Hepatocyte (in vitro differentiated cells): ENCODE data around the gene TMEM117. TPM values are rescaled to one million over a fixed set of nuclear protein-coding genes. Genes with fewer than 3 reads are reported as not detected.

Experiments
- DNase-seq: peaks from one replicate; pipeline ENCODE4 v3.0.0-alpha.2; 2016; ENCODE audit warnings: low spot score
- H2AFZ ChIP-seq: fragments of 200-600 bp; sonication (generic); 2 replicates; pipeline ENCODE4 v1.6.0; 2016; ENCODE audit warnings: antibody characterized with exemption, mild to moderate bottlenecking
- H3K27ac ChIP-seq: fragments of 200-600 bp; sonication (generic); 2 replicates; pipeline ENCODE4 v1.5.1; 2016; ENCODE audit warnings: mild to moderate bottlenecking
- H3K27me3 ChIP-seq: fragments of 200-600 bp; sonication (generic); 2 replicates; pipeline ENCODE4 v1.6.1; 2016
- H3K36me3 ChIP-seq: fragments of 200-600 bp; sonication (generic); replicated peaks from 2 replicates; pipeline ENCODE4 v1.5.1; 2016; ENCODE audit warnings: low read depth; ENCODE audit not compliant: insufficient read depth
- H3K4me1 ChIP-seq: fragments of 200-600 bp; sonication (generic); 2 replicates; pipeline ENCODE4 v1.5.1; 2016; ENCODE audit warnings: mild to moderate bottlenecking, moderate library complexity; ENCODE audit not compliant: insufficient read depth
- H3K4me2 ChIP-seq: fragments of 200-600 bp; sonication (generic); 2 replicates; pipeline ENCODE4 v1.6.0; 2016
- H3K4me3 ChIP-seq: fragments of 200-600 bp; sonication (generic); 2 replicates; pipeline ENCODE4 v1.5.1; 2016; ENCODE audit warnings: mild to moderate bottlenecking
- H3K79me2 ChIP-seq: fragments of 200-600 bp; sonication (generic); 2 replicates; pipeline ENCODE4 v1.6.0; 2017; ENCODE audit warnings: mild to moderate bottlenecking
- H3K9me2 ChIP-seq: fragments of 200-600 bp; sonication (generic); replicated peaks from 2 replicates; pipeline ENCODE4 v1.6.0; 2017; ENCODE audit warnings: mild to moderate bottlenecking; ENCODE audit not compliant: insufficient read depth
- H3K9me3 ChIP-seq: fragments of 200-600 bp; sonication (generic); 2 replicates; pipeline ENCODE4 v1.5.1; 2016; ENCODE audit warnings: low read depth, mild to moderate bottlenecking
- H4K20me1 ChIP-seq: fragments of 200-600 bp; sonication (generic); 2 replicates; pipeline ENCODE4 v1.6.0; 2016; ENCODE audit warnings: mild to moderate bottlenecking; ENCODE audit not compliant: insufficient read depth, poor library complexity, severe bottlenecking
- CTCF ChIP-seq: fragments of 200-600 bp; sonication (generic); IDR thresholded peaks from 2 replicates; pipeline ENCODE4 v1.5.1; 2016; ENCODE audit warnings: antibody characterized with exemption, mild to moderate bottlenecking; ENCODE audit not compliant: poor library complexity
- EZH2 ChIP-seq: fragments of 200-600 bp; sonication (generic); IDR thresholded peaks from 2 replicates; pipeline ENCODE4 v1.6.1; 2016; ENCODE audit warnings: antibody characterized with exemption, mild to moderate bottlenecking, borderline replicate concordance
- EZH2phosphoT487 ChIP-seq: fragments of 200-600 bp; sonication (generic); IDR thresholded peaks from one replicate; pipeline ENCODE4 v1.6.1; 2018; ENCODE audit warnings: antibody characterized with exemption, mild to moderate bottlenecking, low read depth, moderate library complexity; ENCODE audit not compliant: unreplicated experiment, severe bottlenecking
- WGBS: methylation state at CpG from one replicate; pipeline ENCODE4 v1.1.6; 2016; ENCODE audit warnings: low lambda C conversion rate; ENCODE audit errors: missing lambda C conversion rate; 5-methylcytosine and 5-hydroxymethylcytosine counted together
- polyA plus RNA-seq: library from polyadenylated mRNA; unstranded; fragments of >200 nt; fragmentation: Nextera tagmentation; extraction: Ambion mirVana; gene quantifications from 2 replicates; pipeline ENCODE4 v1.2.1, GENCODE V29; 2016
- total RNA-seq: library from RNA; depleted of rRNA; stranded (reverse); fragments of >200 nt; gene quantifications from 2 replicates; pipeline ENCODE4 v1.2.3, GENCODE V29; 2014

The TMEM117 gene
- total and polyA plus RNA-seq, 2 experiments from 2014 or later = 12.4 to 47.1 TPM

- TF ChIP-seq CTCF (no peak), EZH2 (no peak), EZH2phosphoT487 (no peak)
- 89% methylated on average over 2 of the region's 2 CpGs for WGBS
- Histone ChIP-seq H4K20me1 (no peaks in the 10 kb centered on the region), H3K4me2 (no peak overlapping the region), H3K4me1 (no peaks in the 10 kb centered on the region), H3K27me3 (no peaks in the 10 kb centered on the region), H3K9me3 (no peaks in the 10 kb centered on the region), H3K9me2 (no peaks in the 10 kb centered on the region), H3K4me3 (no peak overlapping the region), H3K79me2 (no peaks in the 10 kb centered on the region), H2AFZ (no peak overlapping the region), H3K27ac (no peak overlapping the region), H3K36me3 (no peaks in the 10 kb centered on the region)
- no peak for DNase-seq
Observed at GRCh38 chr12:44227616-44228015, 391.7 kb downstream of the TMEM117 start.

- no peaks in the 10 kb centered on the region for H3K27me3 ChIP-seq
- TF ChIP-seq EZH2 (no peak), CTCF (no peak), EZH2phosphoT487 (no peak)
- H2AFZ ChIP-seq = no peak overlapping the region
- H3K4me3 ChIP-seq = no peak overlapping the region
- H4K20me1 ChIP-seq = no peaks in the 10 kb centered on the region
- no peaks in the 10 kb centered on the region for H3K9me3 ChIP-seq
- 91% methylated on average over 4 of the region's 4 CpGs for whole genome bisulfite sequencing
- no peaks in the 10 kb centered on the region for H3K4me1 ChIP-seq
- no peaks in the 10 kb centered on the region for H3K79me2 ChIP-seq
- H3K36me3 ChIP-seq = no peaks in the 10 kb centered on the region
- no peak for DNase-seq
- no peak overlapping the region for H3K27ac ChIP-seq
- H3K4me2 ChIP-seq = no peak overlapping the region
- no peaks in the 10 kb centered on the region for H3K9me2 ChIP-seq
Observed at GRCh38 chr12:44229846-44230245, 394.0 kb downstream of the TMEM117 start.

- TF ChIP-seq EZH2 (no peak), EZH2phosphoT487 (no peak), CTCF (no peak)
- Histone ChIP-seq H3K9me2 (no peaks in the 10 kb centered on the region), H3K27me3 (no peaks in the 10 kb centered on the region), H3K4me1 (no peaks in the 10 kb centered on the region), H3K9me3 (no peaks in the 10 kb centered on the region), H3K79me2 (no peaks in the 10 kb centered on the region), H3K4me3 (no peak overlapping the region), H3K27ac (no peak overlapping the region), H3K36me3 (no peaks in the 10 kb centered on the region), H4K20me1 (no peaks in the 10 kb centered on the region), H2AFZ (no peak overlapping the region), H3K4me2 (no peak overlapping the region)
- WGBS = 100% methylated on average over 1 of the region's 1 CpG
- DNase-seq = no peak
Observed at GRCh38 chr12:44235674-44236073, 399.8 kb downstream of the TMEM117 start.

- no peaks in the 10 kb centered on the region for H4K20me1 ChIP-seq
- H2AFZ ChIP-seq = no peak overlapping the region
- no peaks in the 10 kb centered on the region for H3K4me1 ChIP-seq
- no peaks in the 10 kb centered on the region for H3K36me3 ChIP-seq
- TF ChIP-seq EZH2phosphoT487 (no peak), CTCF (no peak), EZH2 (no peak)
- H3K27ac ChIP-seq = no peak overlapping the region
- no peaks in the 10 kb centered on the region for H3K79me2 ChIP-seq
- DNase-seq = no peak
- H3K4me3 ChIP-seq = no peak overlapping the region
- no peak overlapping the region for H3K4me2 ChIP-seq
- H3K9me3 ChIP-seq = no peaks in the 10 kb centered on the region
- H3K27me3 ChIP-seq = no peaks in the 10 kb centered on the region
- H3K9me2 ChIP-seq = no peaks in the 10 kb centered on the region
- 86% methylated on average over 2 of the region's 2 CpGs for WGBS
Observed at GRCh38 chr12:44240186-44240585, 404.3 kb downstream of the TMEM117 start.
